Common myeloid progenitor, CD34-positive (primary cell): ENCODE measurements around the gene PPP1R3C.

ENCODE experiments used
- CTCF ChIA-PET: fragments of 350-600 bp; sonication (Branson Sonifier 250); formaldehyde crosslinking; loops from one replicate; lab custom pipeline; 2021; ENCODE audit warnings: antibody characterized with exemption; lab: Charles Lee
- POLR2A ChIA-PET: fragments of 350-600 bp; sonication (Branson Sonifier 250); formaldehyde crosslinking; loops from one replicate; lab custom pipeline; 2021; ENCODE audit warnings: antibody characterized with exemption; lab: Charles Lee
- DNase-seq, 3 donors: peaks; one replicate each; pipeline versions ENCODE4 v3.0.0 to v3.0.0-alpha.2; 2013
- H3K27ac ChIP-seq, 2 experiments: 1 replicate in 1 of 2; 2 replicates in 1 of 2; pipeline ENCODE4 v1.7.0; 2013; ENCODE audit warnings: inconsistent platforms in 2 of 2, low read length in 2 of 2, mild to moderate bottlenecking in 2 of 2, low read depth in 1 of 2, moderate library complexity in 1 of 2; ENCODE audit not compliant: severe bottlenecking in 2 of 2, insufficient read depth in 1 of 2, poor library complexity in 1 of 2
- H3K27me3 ChIP-seq, 5 experiments: replicated peaks in 2 of 5; 1 replicate in 3 of 5; 2 replicates in 2 of 5; pipeline versions ENCODE4 v1.6.1 to v1.7.0; 2013; ENCODE audit warnings: low read length in 4 of 5, mild to moderate bottlenecking in 2 of 5, moderate library complexity in 2 of 5, inconsistent platforms in 1 of 5; ENCODE audit not compliant: insufficient read depth in 5 of 5, control insufficient read depth in 4 of 5
- H3K36me3 ChIP-seq, 4 experiments: 1 replicate in 2 of 4; 2 replicates in 2 of 4; pipeline versions ENCODE4 v1.6.1 to v1.7.0; 2013; ENCODE audit warnings: low read length in 3 of 4, control low read depth in 1 of 4, mild to moderate bottlenecking in 1 of 4; ENCODE audit not compliant: control insufficient read depth in 4 of 4, insufficient read depth in 4 of 4
- H3K4me1 ChIP-seq, 4 experiments: 1 replicate in 3 of 4; 2 replicates in 1 of 4; pipeline versions ENCODE4 v1.6.1 to v1.7.1; 2013; ENCODE audit warnings: low read length in 3 of 4, mild to moderate bottlenecking in 3 of 4, control low read depth in 1 of 4, inconsistent platforms in 1 of 4, moderate library complexity in 1 of 4; ENCODE audit not compliant: control insufficient read depth in 4 of 4, insufficient read depth in 4 of 4; ENCODE audit errors: control extremely low read depth in 1 of 4
- H3K4me3 ChIP-seq, 7 experiments: 1 replicate in 4 of 7; 2 replicates in 3 of 7; pipeline versions ENCODE4 v1.5.1 to v1.7.0; 2013; ENCODE audit warnings: mild to moderate bottlenecking in 7 of 7, low read length in 6 of 7, moderate library complexity in 6 of 7, inconsistent platforms in 2 of 7, low read depth in 2 of 7, control low read depth in 1 of 7; ENCODE audit not compliant: insufficient read depth in 4 of 7, control insufficient read depth in 1 of 7; ENCODE audit errors: extremely low read depth in 1 of 7
- H3K9me3 ChIP-seq, 5 experiments: 1 replicate in 4 of 5; 2 replicates in 1 of 5; pipeline versions ENCODE4 v1.6.1 to v1.7.1; 2013; ENCODE audit warnings: low read length in 4 of 5, mild to moderate bottlenecking in 2 of 5, inconsistent platforms in 1 of 5, low read depth in 1 of 5, moderate library complexity in 1 of 5; ENCODE audit not compliant: control insufficient read depth in 4 of 5, insufficient read depth in 2 of 5; ENCODE audit errors: control extremely low read depth in 1 of 5
- WGBS: methylation state at CpG from one replicate; pipeline ENCODE4 v1.1.5; 2013; ENCODE audit not compliant: insufficient coverage; 5-methylcytosine and 5-hydroxymethylcytosine counted together

Gene PPP1R3C

GRCh38 chr10:91621483-91622113 is 11.3 kb downstream of the PPP1R3C start:
- Histone ChIP-seq H3K4me1 (no peaks in the 10 kb centered on the region), H3K4me3 (no peak overlapping the region), H3K36me3 (no peaks in the 10 kb centered on the region), H3K27me3 (peaks cover 0 to 4% (median 0%) of the 10 kb centered on the region in 5 experiments), H3K27ac (no peak overlapping the region), H3K9me3 (peaks cover 0 to 14% (median 3%) of the 10 kb centered on the region in 5 experiments)
- POLR2A ChIA-PET = no interaction called here
- 88% methylated on average over 1 of the region's 1 CpG for WGBS
- DNase-seq = no peak
- CTCF ChIA-PET = interaction anchor here (0.7 to 1.4 kb wide), 2 partner anchors 11 to 14 kb away, joined by 3 to 5 read pairs; no protein-coding TSS in a partner anchor

- 70% methylated on average over 6 of the region's 7 CpGs for WGBS
- no peak overlapping the region for H3K4me3 ChIP-seq
- no peak for DNase-seq
- H3K27me3 ChIP-seq = peaks cover 0 to 4% (median 0%) of the 10 kb centered on the region in 5 experiments
- peaks cover 0 to 5% (median 0%) of the 10 kb centered on the region in 5 experiments for H3K9me3 ChIP-seq
- H3K4me1 ChIP-seq = no peaks in the 10 kb centered on the region
- POLR2A ChIA-PET = no interaction called here
- H3K27ac ChIP-seq = no peak overlapping the region
- no peaks in the 10 kb centered on the region for H3K36me3 ChIP-seq
- CTCF ChIA-PET = no interaction called here
These were observed 15.7 kb downstream of the PPP1R3C start for GRCh38 chr10:91617072-91617609.

- ChIA-PET CTCF (no interaction called here), POLR2A (no interaction called here)
- H3K27ac ChIP-seq = no peak overlapping the region
- no peak overlapping the region for H3K4me3 ChIP-seq
- 83% methylated on average over 1 of the region's 1 CpG for WGBS
- no peaks in the 10 kb centered on the region for H3K36me3 ChIP-seq
- no peak for DNase-seq
- no peaks in the 10 kb centered on the region for H3K9me3 ChIP-seq
- H3K4me1 ChIP-seq = no peaks in the 10 kb centered on the region
- H3K27me3 ChIP-seq = peaks cover 0 to 4% (median 0%) of the 10 kb centered on the region in 5 experiments
These were observed 16.7 kb downstream of the PPP1R3C start for GRCh38 chr10:91616137-91616536.

DNA sequence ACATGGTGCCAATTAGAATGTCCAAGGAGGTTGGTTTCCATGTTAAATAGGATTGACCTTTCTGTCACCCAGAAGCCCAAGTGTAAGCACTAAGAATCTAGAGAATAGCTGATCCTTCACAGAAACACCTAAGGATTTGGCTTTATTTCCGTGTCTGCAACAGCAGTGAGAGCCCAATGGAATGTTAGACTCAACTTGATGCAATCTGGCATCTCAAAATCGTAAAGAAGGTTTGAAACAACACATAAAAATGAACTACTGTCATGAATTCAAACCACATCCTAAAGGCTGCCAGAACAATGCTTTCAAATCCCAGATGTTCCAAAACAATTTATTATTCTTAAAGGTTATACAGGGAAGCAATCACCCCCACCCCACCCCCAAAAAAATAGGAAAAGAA is 18.6 kb downstream of the PPP1R3C start:
- H3K27me3 ChIP-seq = peaks cover 0 to 4% (median 0%) of the 10 kb centered on the region in 5 experiments
- ChIA-PET CTCF (interaction anchor here (1.0 to 1.1 kb wide), 2 partner anchors 12 to 21 kb away, joined by 3 read pairs; no protein-coding TSS in a partner anchor), POLR2A (no interaction called here)
- H3K27ac ChIP-seq = no peak overlapping the region
- 87% methylated on average over 2 of the region's 2 CpGs for WGBS
- H3K4me3 ChIP-seq = no peak overlapping the region
- H3K4me1 ChIP-seq = no peaks in the 10 kb centered on the region
- no peaks in the 10 kb centered on the region for H3K36me3 ChIP-seq
- no peak for DNase-seq
- H3K9me3 ChIP-seq = no peaks in the 10 kb centered on the region

GRCh38 chr10:91613411-91614187 is 19.3 kb downstream of the PPP1R3C start:
- H3K27me3 ChIP-seq = peaks cover 0 to 4% (median 0%) of the 10 kb centered on the region in 5 experiments
- ChIA-PET CTCF (interaction anchor here (0.8 to 1.1 kb wide), 3 partner anchors 12 to 85 kb away, joined by 3 read pairs; no protein-coding TSS in a partner anchor), POLR2A (no interaction called here)
- H3K4me3 ChIP-seq = no peak overlapping the region
- 96% methylated on average over 4 of the region's 4 CpGs for WGBS
- H3K36me3 ChIP-seq = no peaks in the 10 kb centered on the region
- no peaks in the 10 kb centered on the region for H3K9me3 ChIP-seq
- no peaks in the 10 kb centered on the region for H3K4me1 ChIP-seq
- DNase-seq = no peak
- H3K27ac ChIP-seq = no peak overlapping the region

- Histone ChIP-seq H3K4me1 (no peaks in the 10 kb centered on the region), H3K27me3 (peaks cover 0 to 1% (median 0%) of the 10 kb centered on the region in 5 experiments), H3K4me3 (no peak overlapping the region), H3K27ac (no peak overlapping the region), H3K36me3 (no peaks in the 10 kb centered on the region), H3K9me3 (peaks cover 0 to 5% (median 1%) of the 10 kb centered on the region in 5 experiments)
- 100% methylated on average over 1 of the region's 1 CpG for WGBS
- POLR2A ChIA-PET = no interaction called here
- CTCF ChIA-PET = interaction anchor here (0.8 kb wide), 1 partner anchor 10 kb away, joined by 3 read pairs; no protein-coding TSS in a partner anchor
- no peak for DNase-seq
These were observed 22.0 kb downstream of the PPP1R3C start for GRCh38 chr10:91610919-91611318.
